GM18511 (cell line): Measurements from ENCODE around the gene KIAA0319L.
"Not testable (repeated sequence)": the region's sequence is repeated elsewhere in the genome, so short reads cannot be mapped to it uniquely, and the experiment has no call there.

Experiments
- ATAC-seq: cut with Tn5 transposase; IDR thresholded peaks from one replicate; pipeline ENCODE4 v1.9.1; 2021; ENCODE audit warnings: mild to moderate bottlenecking, moderate library complexity; ENCODE audit not compliant: unreplicated experiment

KIAA0319L gene

GRCh38 chr1:35557118-35557610 lies at the start of gene KIAA0319L:
Gene KIAA0319L (minus strand): TSS chr1:35557403. CDS start chr1:35554491, 2,912 bp downstream.
- ATAC-seq = peak; percentile 87

DNA sequence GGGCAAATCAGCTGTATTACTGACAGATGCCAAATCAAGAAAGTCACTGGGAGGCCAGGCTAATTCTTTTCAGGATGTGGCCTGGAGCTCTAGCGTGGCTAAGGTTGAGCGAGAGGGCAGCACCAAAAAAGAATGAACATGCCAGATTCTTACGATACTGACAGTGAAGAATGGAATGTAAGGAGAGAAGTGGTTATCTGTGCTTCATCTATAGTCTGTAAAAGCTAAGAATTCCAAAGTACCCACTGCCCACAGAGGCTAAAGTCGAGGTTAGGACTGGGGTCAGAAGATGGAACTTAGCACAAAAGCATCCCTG lies 48.6 kb upstream of the KIAA0319L start:
- ATAC-seq = no peak

GRCh38 chr1:35605071-35605866 lies 48.1 kb upstream of the KIAA0319L start:
- ATAC-seq = no peak

DNA sequence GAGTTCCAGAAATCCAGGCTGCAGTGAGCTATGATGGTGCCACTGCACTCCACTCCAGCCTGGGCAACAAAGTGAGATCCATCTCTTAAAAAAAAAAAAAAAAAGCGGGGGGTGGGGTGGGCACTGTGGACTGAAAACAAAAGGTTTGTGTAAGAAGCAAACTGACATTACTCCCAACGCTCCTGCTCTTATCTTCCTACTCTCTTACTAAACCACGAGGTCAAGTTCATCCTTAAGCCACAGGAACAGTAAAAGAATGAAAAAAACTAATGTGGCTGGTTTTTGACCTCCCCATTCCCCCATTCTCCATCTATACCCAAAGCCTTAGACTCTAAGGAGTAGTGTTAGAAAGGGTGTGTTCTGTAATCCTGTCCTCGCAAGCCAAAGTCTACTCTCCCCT lies 46.7 kb upstream of the KIAA0319L start:
- no peak for ATAC-seq

DNA sequence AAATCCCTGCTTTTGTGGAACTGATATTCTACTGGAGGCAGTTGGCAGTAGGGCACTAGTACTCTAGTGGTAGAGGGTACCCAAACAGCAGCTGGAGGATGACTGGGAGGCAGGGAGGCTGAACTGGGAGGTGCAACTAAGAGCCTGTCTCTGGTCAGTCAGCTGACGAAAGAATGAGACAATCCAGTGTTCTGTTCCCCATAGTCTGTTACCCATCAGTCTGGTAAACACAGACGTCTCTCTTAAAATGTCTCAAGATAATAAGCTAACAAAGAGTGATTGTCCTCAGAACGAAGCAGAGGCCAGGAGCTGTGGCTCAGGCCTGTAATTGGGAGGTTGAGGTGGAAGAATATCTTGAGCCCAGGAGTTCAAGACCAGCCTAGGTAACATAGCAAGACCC lies 46.3 kb upstream of the KIAA0319L start:
- no peak for ATAC-seq

DNA sequence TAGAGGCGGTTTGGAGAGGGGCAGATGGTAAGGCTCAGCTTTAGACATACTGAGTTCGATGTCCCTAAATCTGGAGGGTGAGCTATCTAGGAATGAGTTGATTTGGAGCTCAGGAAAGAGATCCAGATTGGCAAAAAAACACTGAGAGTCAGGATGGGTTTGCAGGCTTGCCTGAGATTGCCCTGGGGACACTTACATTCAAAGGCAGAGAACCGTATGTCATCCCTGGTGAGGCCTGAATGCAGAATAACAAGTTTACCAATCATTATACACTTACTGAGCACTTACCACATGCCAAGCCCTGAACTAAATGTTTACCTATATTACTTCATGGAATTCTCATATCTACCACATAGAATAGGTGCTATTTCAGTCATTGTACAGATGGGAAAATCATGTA lies 43.4 kb upstream of the KIAA0319L start:
- no peak for ATAC-seq

GRCh38 chr1:35599411-35599810 lies 42.2 kb upstream of the KIAA0319L start:
- no peak for ATAC-seq

GRCh38 chr1:35598895-35599294 lies 41.7 kb upstream of the KIAA0319L start:
- ATAC-seq = no peak

GRCh38 chr1:35597870-35598269 lies 40.7 kb upstream of the KIAA0319L start:
- no peak for ATAC-seq

DNA sequence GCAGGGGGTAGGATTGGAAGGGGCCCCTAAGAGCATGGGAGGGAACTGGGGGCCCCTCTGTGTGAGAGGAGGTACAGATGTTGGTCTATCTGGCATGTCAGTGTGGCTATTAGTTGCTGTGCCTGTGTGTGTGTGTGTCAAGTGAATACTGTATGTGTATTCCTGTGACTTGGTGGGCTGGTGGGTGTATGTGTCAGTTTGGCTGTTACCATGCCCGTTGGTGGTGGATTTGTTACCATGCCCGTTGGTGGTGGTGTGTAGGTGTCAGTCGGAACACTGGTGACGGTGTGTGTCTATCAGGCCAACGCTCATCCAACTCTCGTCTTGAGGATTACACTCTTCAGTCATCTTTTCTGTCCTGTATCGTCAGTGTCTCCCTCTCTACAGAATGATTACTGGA lies 38.5 kb upstream of the KIAA0319L start:
- ATAC-seq = no peak

GRCh38 chr1:35594005-35594760 lies 37.0 kb upstream of the KIAA0319L start:
- ATAC-seq = no peak

GRCh38 chr1:35592991-35593769 lies 36.0 kb upstream of the KIAA0319L start:
- no peak for ATAC-seq

DNA sequence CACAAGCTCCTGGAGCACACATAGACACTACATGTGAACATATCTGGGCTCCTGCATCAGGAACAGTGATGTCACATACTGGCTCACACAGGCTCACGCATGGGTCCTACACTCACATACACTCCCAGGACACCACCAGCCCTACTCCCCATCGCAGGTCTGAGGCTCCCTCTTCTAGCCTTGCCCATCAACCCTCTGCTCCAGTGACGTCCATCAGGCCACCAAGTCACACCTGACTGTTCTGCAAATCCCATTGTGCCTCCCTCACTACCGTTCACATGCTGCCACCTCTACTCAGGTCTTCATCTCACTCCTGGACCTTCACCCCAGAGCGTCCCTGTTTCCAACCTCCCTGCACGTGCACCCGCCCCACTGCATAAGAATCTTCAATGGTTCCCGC lies 34.0 kb upstream of the KIAA0319L start:
- no peak for ATAC-seq

GRCh38 chr1:35590476-35591040 lies 33.4 kb upstream of the KIAA0319L start:
- ATAC-seq = no peak

- no peak for ATAC-seq
These were observed 32.6 kb upstream of the KIAA0319L start for GRCh38 chr1:35589516-35590427.

GRCh38 chr1:35588197-35588910 lies 31.2 kb upstream of the KIAA0319L start:
- no peak for ATAC-seq

DNA sequence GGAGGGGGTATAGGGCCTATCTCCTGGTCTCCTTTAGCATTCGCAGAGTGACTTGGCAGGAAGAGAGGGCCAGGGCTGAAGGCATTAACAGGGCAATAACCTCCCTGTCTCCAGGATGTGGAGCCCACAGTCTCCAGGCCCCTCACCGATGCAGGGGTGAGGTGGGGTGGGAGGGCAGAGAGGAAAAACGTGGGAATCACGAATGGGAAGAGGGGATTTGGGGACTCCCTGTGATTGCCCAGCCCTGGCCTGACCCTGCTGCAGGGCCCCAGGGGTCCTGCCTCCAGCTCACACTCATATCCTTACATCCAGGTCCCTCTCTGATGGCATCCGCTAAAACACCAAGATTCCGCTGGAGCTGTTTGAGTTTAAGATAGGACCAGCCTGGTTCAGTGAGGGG lies 30.5 kb upstream of the KIAA0319L start:
- no peak for ATAC-seq

- no peak for ATAC-seq
These were observed 29.6 kb upstream of the KIAA0319L start for GRCh38 chr1:35586808-35587207.

DNA sequence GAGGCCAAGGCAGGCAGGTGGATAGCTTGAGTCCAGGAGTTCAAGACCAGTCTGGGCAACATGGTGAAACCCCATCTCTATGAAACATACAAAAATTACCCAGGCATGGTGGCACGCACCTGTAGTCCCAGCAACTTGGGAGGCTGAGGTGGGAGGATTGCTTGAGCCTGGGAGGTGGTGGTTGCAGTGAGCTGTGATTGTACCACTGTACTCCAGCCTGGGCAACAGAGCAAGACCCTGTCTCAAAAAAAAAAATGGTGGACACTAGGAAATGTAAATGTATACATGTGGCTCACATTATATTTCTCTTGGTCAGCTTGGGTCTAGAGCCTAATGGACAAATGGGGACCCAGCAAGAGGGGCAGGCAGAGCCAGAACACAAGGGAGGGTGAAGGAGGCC lies 28.6 kb upstream of the KIAA0319L start:
- not testable (repeated sequence) for ATAC-seq
